Measurements from ENCODE around the gene ARID1B. TPM values are rescaled to one million over a fixed set of nuclear protein-coding genes. Genes with fewer than 3 reads are reported as not detected.

ARID1B gene
- total RNA-seq, 2 donors from 2014 or later = 43.9 to 44.6 TPM

DNA sequence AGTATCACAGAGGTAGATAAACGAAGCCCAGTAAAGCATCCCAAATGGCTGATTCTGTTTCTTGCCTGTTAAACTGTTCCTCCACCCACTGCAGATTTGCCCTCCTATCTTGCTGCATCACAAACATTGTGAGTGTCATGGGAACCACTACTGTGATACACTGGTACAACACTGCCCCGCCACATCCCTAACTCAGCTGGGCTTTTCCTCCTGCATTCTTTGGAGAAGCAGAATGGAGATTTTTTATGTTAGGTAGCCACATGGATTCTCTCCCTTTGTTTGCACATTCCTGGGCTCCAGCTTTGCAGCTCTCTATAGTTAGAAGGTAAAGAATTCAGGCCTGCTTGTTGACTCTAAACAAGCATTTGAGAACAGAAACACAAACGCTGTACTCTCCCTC is 312.1 kb downstream of the ARID1B start:
- Histone ChIP-seq H3K4me3 (no peak overlapping the region), H3K36me3 (no peaks in the 10 kb centered on the region), H3K27ac (no peak overlapping the region), H3K9me3 (no peaks in the 10 kb centered on the region), H3K27me3 (no peaks in the 10 kb centered on the region), H3K4me1 (peaks cover 0 to 36% of the 10 kb centered on the region in 2 donors)
- TF ChIP-seq, protein P1, sequence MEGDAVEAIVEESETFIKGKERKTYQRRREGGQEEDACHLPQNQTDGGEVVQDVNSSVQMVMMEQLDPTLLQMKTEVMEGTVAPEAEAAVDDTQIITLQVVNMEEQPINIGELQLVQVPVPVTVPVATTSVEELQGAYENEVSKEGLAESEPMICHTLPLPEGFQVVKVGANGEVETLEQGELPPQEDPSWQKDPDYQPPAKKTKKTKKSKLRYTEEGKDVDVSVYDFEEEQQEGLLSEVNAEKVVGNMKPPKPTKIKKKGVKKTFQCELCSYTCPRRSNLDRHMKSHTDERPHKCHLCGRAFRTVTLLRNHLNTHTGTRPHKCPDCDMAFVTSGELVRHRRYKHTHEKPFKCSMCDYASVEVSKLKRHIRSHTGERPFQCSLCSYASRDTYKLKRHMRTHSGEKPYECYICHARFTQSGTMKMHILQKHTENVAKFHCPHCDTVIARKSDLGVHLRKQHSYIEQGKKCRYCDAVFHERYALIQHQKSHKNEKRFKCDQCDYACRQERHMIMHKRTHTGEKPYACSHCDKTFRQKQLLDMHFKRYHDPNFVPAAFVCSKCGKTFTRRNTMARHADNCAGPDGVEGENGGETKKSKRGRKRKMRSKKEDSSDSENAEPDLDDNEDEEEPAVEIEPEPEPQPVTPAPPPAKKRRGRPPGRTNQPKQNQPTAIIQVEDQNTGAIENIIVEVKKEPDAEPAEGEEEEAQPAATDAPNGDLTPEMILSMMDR (IDR thresholded peaks at IDR 0.05) = no peak
- no peak for DNase-seq (ENCODE audit: low spot score)

DNA sequence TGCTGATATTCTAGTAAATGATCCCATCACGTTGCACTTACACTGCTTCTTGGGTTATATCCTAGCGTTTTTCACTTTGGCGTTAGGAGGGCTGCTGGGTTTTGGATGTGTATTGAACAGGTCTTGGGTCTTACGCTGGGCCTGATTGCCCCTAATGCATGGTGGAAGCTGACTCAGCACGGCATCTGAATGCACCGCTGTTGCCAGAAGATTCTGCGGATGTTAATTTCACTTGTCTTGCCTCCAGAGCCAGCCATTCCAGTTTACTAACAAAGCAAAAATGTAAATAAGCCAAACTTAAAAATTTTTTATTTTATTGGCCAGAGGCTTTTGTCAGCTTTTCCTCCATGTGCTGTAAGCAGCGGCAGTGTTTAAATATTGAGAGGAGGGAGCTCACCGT is 312.7 kb downstream of the ARID1B start:
- Histone ChIP-seq H3K27ac (no peak overlapping the region), H3K9me3 (no peaks in the 10 kb centered on the region), H3K36me3 (no peaks in the 10 kb centered on the region), H3K4me3 (no peak overlapping the region), H3K27me3 (no peaks in the 10 kb centered on the region), H3K4me1 (peaks cover 0 to 36% of the 10 kb centered on the region in 2 donors)
- TF ChIP-seq, protein P1 (IDR thresholded peaks at IDR 0.05) = no peak
- no peak for DNase-seq (ENCODE audit: low spot score)

DNA sequence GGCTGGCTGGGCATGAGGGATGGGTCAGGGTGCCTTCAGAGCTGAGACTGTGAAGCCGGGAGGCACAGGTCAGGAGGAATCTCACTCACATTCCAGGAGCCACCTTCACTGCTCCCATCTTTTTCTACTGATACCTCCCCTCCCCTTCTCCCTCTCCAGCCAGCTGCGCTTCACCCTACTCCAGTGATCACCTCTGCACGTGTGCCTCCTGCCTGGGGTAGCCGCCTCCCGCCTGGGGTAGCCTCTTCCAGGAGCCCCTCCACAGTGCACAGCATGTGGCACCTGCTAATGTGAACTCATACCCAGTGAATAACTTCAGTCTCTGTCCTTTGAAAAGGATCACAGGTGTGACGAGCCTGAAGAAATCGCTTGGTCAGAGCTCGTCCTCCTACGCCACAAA is 313.6 kb downstream of the ARID1B start:
- TF ChIP-seq, protein P1 (IDR thresholded peaks at IDR 0.05) = no peak
- Histone ChIP-seq H3K27me3 (no peaks in the 10 kb centered on the region), H3K4me3 (no peak overlapping the region), H3K9me3 (no peaks in the 10 kb centered on the region), H3K36me3 (no peaks in the 10 kb centered on the region), H3K4me1 (peaks cover 0 to 37% of the 10 kb centered on the region in 2 donors), H3K27ac (no peak overlapping the region)
- no peak for DNase-seq (ENCODE audit: low spot score)

DNA sequence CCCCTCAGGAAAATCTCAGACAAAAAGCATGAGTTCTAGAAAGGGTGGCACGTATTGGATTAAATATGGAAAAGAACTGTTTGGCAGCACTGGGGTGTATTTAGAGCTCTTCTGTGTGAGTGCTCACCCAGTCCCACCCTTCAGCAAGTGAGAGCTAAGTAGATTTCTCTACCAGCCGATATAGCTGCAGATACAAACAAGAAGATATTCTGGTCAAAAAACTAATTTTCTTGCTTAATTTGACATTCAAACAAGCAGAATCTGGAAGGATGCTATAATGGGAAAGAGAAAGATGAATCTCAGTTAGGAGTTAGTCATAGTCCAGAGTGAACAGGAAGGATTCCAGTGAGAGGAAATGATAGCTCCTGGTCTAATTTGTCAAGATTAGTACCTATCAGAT is 314.1 kb downstream of the ARID1B start:
- no peak for DNase-seq (ENCODE audit: low spot score)
- no peak overlapping the region for H3K4me3 ChIP-seq
- TF ChIP-seq, protein P1 (IDR thresholded peaks at IDR 0.05) = no peak
- no peaks in the 10 kb centered on the region for H3K27me3 ChIP-seq
- peaks cover 0 to 42% of the 10 kb centered on the region in 2 donors for H3K4me1 ChIP-seq
- no peak overlapping the region for H3K27ac ChIP-seq
- no peaks in the 10 kb centered on the region for H3K36me3 ChIP-seq
- no peaks in the 10 kb centered on the region for H3K9me3 ChIP-seq

DNA sequence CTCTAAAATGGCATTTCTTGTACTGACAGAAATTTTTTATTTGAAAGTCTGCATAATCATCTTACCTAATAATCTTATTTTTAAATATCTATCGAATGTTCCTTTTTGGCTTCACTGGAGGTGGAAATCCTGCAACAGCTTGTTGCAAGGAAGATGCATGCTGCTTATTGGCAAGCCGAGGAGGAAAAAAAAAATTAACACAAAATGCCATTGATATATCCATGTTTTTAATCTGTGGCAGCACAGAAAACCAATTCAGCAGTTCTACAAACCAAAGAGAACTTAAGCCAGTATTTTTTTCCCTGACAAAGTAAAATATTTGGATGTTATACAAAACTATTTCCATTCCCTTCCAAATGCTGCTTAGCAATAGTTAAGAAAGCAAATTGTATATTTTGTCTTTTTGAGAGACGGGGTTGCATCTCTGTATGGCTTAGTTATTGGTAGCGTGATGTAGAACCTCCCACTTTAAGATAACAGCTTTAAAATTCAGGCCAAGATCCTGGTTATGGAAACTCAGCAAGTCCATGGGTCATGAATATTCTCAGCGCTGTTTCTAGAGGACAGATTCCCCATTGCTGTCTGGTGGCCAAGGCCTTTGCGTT is 314.8 kb downstream of the ARID1B start:
- H3K36me3 ChIP-seq = no peaks in the 10 kb centered on the region
- DNase-seq (ENCODE audit: low spot score) = no peak
- peaks cover 0 to 49% of the 10 kb centered on the region in 2 donors for H3K4me1 ChIP-seq

More for the DNA sequence above, 314.8 kb downstream of the ARID1B start:
- Histone ChIP-seq H3K9me3 (no peaks in the 10 kb centered on the region), H3K27ac (no peak overlapping the region), H3K4me3 (no peak overlapping the region), H3K27me3 (no peaks in the 10 kb centered on the region)
- TF ChIP-seq, protein P1 (IDR thresholded peaks at IDR 0.05) = no peak
